Smooth muscle cell (in vitro differentiated cells): Measurements from ENCODE around the gene RB1. TPM values are rescaled to one million over a fixed set of nuclear protein-coding genes. Genes with fewer than 3 reads are reported as not detected.

Source experiments
- DNase-seq: peaks from one replicate; lab custom pipeline; 2025; ENCODE audit not compliant: unreplicated experiment; lab: John Stamatoyannopoulos, UW
- H2AFZ ChIP-seq: fragments of 200-600 bp; sonication (generic); 2 replicates; pipeline ENCODE4 v1.6.0; 2016; ENCODE audit warnings: antibody characterized with exemption, low read depth, mild to moderate bottlenecking
- H3F3A ChIP-seq: fragments of 200-600 bp; sonication (generic); 2 replicates; pipeline ENCODE4 v1.6.0; 2017; ENCODE audit warnings: antibody characterized with exemption, low read depth
- H3K27ac ChIP-seq: fragments of 200-600 bp; sonication (generic); 2 replicates; pipeline ENCODE4 v1.5.1; 2016; ENCODE audit warnings: low read depth, mild to moderate bottlenecking
- H3K27me3 ChIP-seq: fragments of 200-600 bp; sonication (generic); 2 replicates; pipeline ENCODE4 v1.6.1; 2016; ENCODE audit warnings: low read depth, mild to moderate bottlenecking
- H3K36me3 ChIP-seq: fragments of 200-600 bp; sonication (generic); 2 replicates; pipeline ENCODE4 v1.5.1; 2016; ENCODE audit warnings: low read depth
- H3K4me1 ChIP-seq: fragments of 200-600 bp; sonication (generic); 2 replicates; pipeline ENCODE4 v1.5.1; 2016; ENCODE audit warnings: low read depth
- H3K4me2 ChIP-seq: fragments of 200-600 bp; sonication (generic); 2 replicates; pipeline ENCODE4 v1.6.0; 2016; ENCODE audit warnings: mild to moderate bottlenecking
- H3K4me3 ChIP-seq: fragments of 200-600 bp; sonication (generic); 2 replicates; pipeline ENCODE4 v1.5.1; 2016; ENCODE audit warnings: mild to moderate bottlenecking
- H3K79me2 ChIP-seq: fragments of 200-600 bp; sonication (generic); 2 replicates; pipeline ENCODE4 v1.6.0; 2016; ENCODE audit warnings: low read depth, mild to moderate bottlenecking
- H3K9ac ChIP-seq: fragments of 200-600 bp; sonication (generic); 2 replicates; pipeline ENCODE4 v1.6.0; 2016; ENCODE audit warnings: low read depth
- H3K9me3 ChIP-seq: fragments of 200-600 bp; sonication (generic); replicated peaks from 2 replicates; pipeline ENCODE4 v1.5.1; 2016; ENCODE audit warnings: low read depth
- H4K20me1 ChIP-seq: fragments of 200-600 bp; sonication (generic); 2 replicates; pipeline ENCODE4 v1.6.0; 2016; ENCODE audit warnings: low read depth
- CTCF ChIP-seq: fragments of 200-600 bp; sonication (generic); IDR thresholded peaks from 2 replicates; pipeline ENCODE4 v1.5.1; 2017; ENCODE audit warnings: borderline replicate concordance, mild to moderate bottlenecking, antibody characterized with exemption; ENCODE audit not compliant: insufficient read depth, poor library complexity, severe bottlenecking
- WGBS: methylation state at CpG from one replicate; pipeline ENCODE4 v1.1.7; 2016; ENCODE audit warnings: low lambda C conversion rate; 5-methylcytosine and 5-hydroxymethylcytosine counted together
- polyA plus RNA-seq: library from polyadenylated mRNA; unstranded; fragments of >200 nt; fragmentation: Nextera tagmentation; extraction: Ambion mirVana; gene quantifications from 2 replicates; pipeline ENCODE4 v1.2.1, GENCODE V29; 2016
- total RNA-seq: library from RNA; depleted of rRNA; stranded (reverse); fragments of >200 nt; gene quantifications from 2 replicates; pipeline ENCODE4 v1.2.3, GENCODE V29; 2014

Gene RB1
- total and polyA plus RNA-seq, 2 experiments from 2014 or later: 12.5 to 40.2 TPM

DNA sequence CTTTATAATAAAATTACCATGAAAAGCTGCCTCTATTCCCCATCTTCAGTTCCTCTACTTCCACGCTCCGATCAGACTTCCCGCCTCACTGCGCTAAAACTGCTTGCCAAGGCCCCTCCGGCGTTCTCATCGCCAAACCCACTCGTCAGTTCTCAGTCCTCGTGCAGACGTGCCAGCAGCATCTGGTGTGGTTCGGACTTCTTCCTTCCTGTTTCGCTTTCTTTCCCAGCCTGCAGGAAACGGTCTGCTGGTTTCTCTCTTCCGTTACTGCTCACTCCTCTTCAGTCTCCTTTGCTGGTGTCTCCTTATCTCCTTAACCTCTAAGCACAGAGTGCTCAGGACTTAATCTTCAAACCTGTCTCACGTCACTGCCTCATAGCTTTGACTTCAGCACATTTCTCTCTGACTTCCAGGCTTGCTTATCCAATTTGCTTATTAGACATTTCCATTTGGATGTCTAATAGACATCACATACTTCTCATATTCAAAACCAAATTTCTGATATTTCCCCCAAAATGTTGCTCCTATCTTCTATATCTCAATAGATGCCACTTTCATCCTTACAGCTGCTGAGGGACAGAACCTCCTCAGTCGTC lies 189.0 kb downstream of the RB1 start:
- H3K27ac ChIP-seq: peak overlapping the region; percentile 19
- no peak for TF ChIP-seq CTCF
- H3K4me3 ChIP-seq: peak overlapping the region; percentile 25
- H3K36me3 ChIP-seq: no peaks in the 10 kb centered on the region
- H2AFZ ChIP-seq: peak overlapping the region; percentile 69
- no peaks in the 10 kb centered on the region for H3K9me3 ChIP-seq
- peak overlapping the region; percentile 78 for H3K4me2 ChIP-seq
- no peaks in the 10 kb centered on the region for H3K27me3 ChIP-seq
- H3K4me1 ChIP-seq: no peaks in the 10 kb centered on the region
- no peaks in the 10 kb centered on the region for H3K79me2 ChIP-seq
- 67% methylated on average over 16 of the region's 16 CpGs for WGBS
- H3K9ac ChIP-seq: no peak overlapping the region
- H3F3A ChIP-seq: no peaks in the 10 kb centered on the region
- H4K20me1 ChIP-seq: no peaks in the 10 kb centered on the region
- no peak for DNase-seq

DNA sequence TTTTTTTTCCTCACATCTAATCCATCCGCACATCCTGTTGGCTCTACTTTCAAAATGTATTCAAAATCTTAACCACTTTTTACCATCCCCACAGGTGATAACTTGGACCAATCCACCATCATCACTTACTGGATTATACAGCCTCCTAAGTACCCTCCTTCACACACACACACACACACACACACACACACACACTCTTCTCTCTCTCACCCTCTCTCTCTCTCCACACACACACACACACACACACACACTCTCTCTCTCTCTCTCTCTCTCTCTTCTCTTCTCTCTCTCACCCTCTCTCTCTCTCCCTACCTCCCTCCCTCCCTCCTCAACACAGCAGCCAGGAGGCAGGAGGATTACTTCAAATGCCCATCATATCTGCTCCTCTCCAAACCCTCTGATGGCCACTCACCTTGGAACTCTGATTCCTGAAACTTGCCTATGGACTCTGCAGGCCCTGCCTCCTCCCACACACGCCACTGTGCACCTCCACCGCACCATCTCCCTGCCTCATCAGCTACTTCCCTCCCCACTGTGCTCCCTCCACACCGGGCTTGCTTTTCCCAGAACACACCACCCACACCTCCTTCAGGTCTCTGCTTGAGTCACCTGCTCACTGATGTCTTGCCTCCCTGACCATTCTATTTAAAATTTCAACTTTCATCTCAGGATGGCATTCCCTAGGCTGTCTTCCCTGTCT lies 189.7 kb downstream of the RB1 start:
- Histone ChIP-seq H3K27me3 (no peaks in the 10 kb centered on the region), H3K36me3 (no peaks in the 10 kb centered on the region), H3K4me3 (no peak overlapping the region), H3K27ac (no peak overlapping the region), H2AFZ (no peak overlapping the region), H3K4me2 (peak overlapping the region; percentile 78), H4K20me1 (no peaks in the 10 kb centered on the region), H3K9ac (no peak overlapping the region), H3K9me3 (no peaks in the 10 kb centered on the region), H3K79me2 (no peaks in the 10 kb centered on the region), H3F3A (no peaks in the 10 kb centered on the region), H3K4me1 (no peaks in the 10 kb centered on the region)
- DNase-seq: no peak
- TF ChIP-seq CTCF: no peak
- 96% methylated on average over 4 of the region's 4 CpGs for WGBS

DNA sequence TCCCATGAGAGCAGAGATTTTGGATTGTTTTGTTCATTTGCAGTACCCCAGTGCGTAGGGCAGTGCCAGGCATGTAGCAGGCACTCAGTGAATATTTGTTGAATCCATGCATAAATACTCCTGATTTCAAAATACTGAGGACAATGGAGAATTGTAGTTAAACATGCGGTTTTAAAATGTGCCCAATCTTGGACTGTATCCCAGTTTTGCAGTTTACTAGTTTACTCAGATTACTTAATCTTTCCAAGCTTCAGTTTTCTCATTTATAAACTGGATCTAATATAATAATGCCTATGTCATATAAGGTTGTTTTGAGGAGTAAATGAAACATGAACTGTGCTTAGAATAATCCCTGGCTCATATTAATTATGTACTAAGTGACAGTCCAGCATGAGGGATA lies 190.3 kb downstream of the RB1 start:
- no peak overlapping the region for H2AFZ ChIP-seq
- WGBS: 88% methylated on average over 2 of the region's 2 CpGs
- no peak for TF ChIP-seq CTCF
- H3K9me3 ChIP-seq: no peaks in the 10 kb centered on the region
- no peak overlapping the region for H3K9ac ChIP-seq
- no peak overlapping the region for H3K27ac ChIP-seq
- H3K27me3 ChIP-seq: no peaks in the 10 kb centered on the region
- no peaks in the 10 kb centered on the region for H3K36me3 ChIP-seq
- H3K4me3 ChIP-seq: no peak overlapping the region
- no peaks in the 10 kb centered on the region for H4K20me1 ChIP-seq
- no peaks in the 10 kb centered on the region for H3K4me1 ChIP-seq
- H3K79me2 ChIP-seq: no peaks in the 10 kb centered on the region
- no peaks in the 10 kb centered on the region for H3F3A ChIP-seq
- no peak for DNase-seq
- no peak overlapping the region for H3K4me2 ChIP-seq

DNA sequence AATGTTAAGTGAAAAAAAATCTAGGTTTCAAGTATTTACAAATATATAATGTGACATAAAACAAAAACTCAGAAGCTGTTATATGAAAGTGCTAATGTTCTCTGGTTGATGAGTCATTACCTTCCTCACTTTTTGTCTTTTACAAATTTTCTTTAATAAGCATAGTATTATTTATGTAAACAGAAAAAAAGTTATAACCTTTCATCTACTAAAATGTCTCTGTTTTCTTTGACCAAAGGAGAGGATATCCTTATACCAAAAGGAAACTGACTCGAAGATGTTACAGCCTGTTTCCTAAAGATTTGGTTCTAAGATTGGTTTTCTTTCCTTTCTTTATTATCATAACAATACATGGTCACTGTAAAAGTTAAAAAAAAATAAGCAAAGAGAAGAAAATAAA lies 191.3 kb downstream of the RB1 start:
- no peaks in the 10 kb centered on the region for H4K20me1 ChIP-seq
- no peaks in the 10 kb centered on the region for H3K9me3 ChIP-seq
- no peak overlapping the region for H3K27ac ChIP-seq
- H3K36me3 ChIP-seq: no peaks in the 10 kb centered on the region
- H3K9ac ChIP-seq: no peak overlapping the region
- no peak overlapping the region for H2AFZ ChIP-seq
- H3K4me2 ChIP-seq: no peak overlapping the region
- no peak overlapping the region for H3K4me3 ChIP-seq
- H3K4me1 ChIP-seq: no peaks in the 10 kb centered on the region
- no peak for DNase-seq
- no peaks in the 10 kb centered on the region for H3K79me2 ChIP-seq
- 85% methylated on average over 1 of the region's 1 CpG for WGBS
- H3K27me3 ChIP-seq: no peaks in the 10 kb centered on the region
- TF ChIP-seq CTCF: no peak
- H3F3A ChIP-seq: no peaks in the 10 kb centered on the region
